GM23338 (cell line): ENCODE results near the gene HCFC1. TPM values are rescaled to one million over a fixed set of nuclear protein-coding genes. Genes with fewer than 3 reads are reported as not detected.

ENCODE experiments used
- ATAC-seq: fragments of 200-7000 bp; cut with Tn5 transposase; 3 replicates; pipeline ENCODE4 v1.9.1; 2020
- DNase-seq: peaks from one replicate; pipeline ENCODE4 v3.0.0-alpha.2; 2015; ENCODE audit warnings: low spot score
- H2AFZ ChIP-seq: fragments of 200-600 bp; sonication (generic); 2 replicates; pipeline ENCODE4 v1.8.0; 2016; ENCODE audit warnings: antibody characterized with exemption, mild to moderate bottlenecking, moderate library complexity
- H3F3A ChIP-seq: fragments of 200-600 bp; sonication (generic); replicated peaks from 2 replicates; pipeline ENCODE4 v1.8.0; 2017; ENCODE audit warnings: antibody characterized with exemption, mixed run types, low read depth
- H3K27ac ChIP-seq: fragments of 200-600 bp; sonication (generic); 2 replicates; pipeline ENCODE4 v1.6.1; 2016; ENCODE audit warnings: low read depth
- H3K27me3 ChIP-seq: fragments of 200-600 bp; sonication (generic); 2 replicates; pipeline ENCODE4 v1.8.0; 2016; ENCODE audit warnings: mild to moderate bottlenecking, mixed run types, moderate library complexity; ENCODE audit not compliant: insufficient read depth
- H3K36me3 ChIP-seq: fragments of 200-600 bp; sonication (generic); 2 replicates; pipeline ENCODE4 v1.8.0; 2016; ENCODE audit warnings: mild to moderate bottlenecking; ENCODE audit not compliant: insufficient read depth
- H3K4me1 ChIP-seq: fragments of 200-600 bp; sonication (generic); 2 replicates; pipeline ENCODE4 v1.8.0; 2016; ENCODE audit warnings: mild to moderate bottlenecking, moderate library complexity; ENCODE audit not compliant: insufficient read depth
- H3K4me2 ChIP-seq: fragments of 200-600 bp; sonication (generic); 2 replicates; pipeline ENCODE4 v1.7.1; 2017; ENCODE audit warnings: mixed run types
- H3K4me3 ChIP-seq: fragments of 200-600 bp; sonication (generic); 2 replicates; pipeline ENCODE4 v1.6.1; 2016; ENCODE audit warnings: mixed run types
- H3K79me2 ChIP-seq: fragments of 200-600 bp; sonication (generic); replicated peaks from 2 replicates; pipeline ENCODE4 v1.8.0; 2017; ENCODE audit warnings: mild to moderate bottlenecking; ENCODE audit not compliant: insufficient read depth
- H3K9me2 ChIP-seq: fragments of 200-600 bp; sonication (generic); 2 replicates; pipeline ENCODE4 v1.8.0; 2017; ENCODE audit not compliant: insufficient read depth
- H4K20me1 ChIP-seq: fragments of 200-600 bp; sonication (generic); replicated peaks from 2 replicates; pipeline ENCODE4 v1.8.0; 2017; ENCODE audit warnings: mild to moderate bottlenecking; ENCODE audit not compliant: insufficient read depth
- H3K27ac Mint-ChIP-seq: 2 replicates; pipeline ENCODE4 v1.8.0; 2020; ENCODE audit warnings: inconsistent platforms, mild to moderate bottlenecking, moderate library complexity, mixed read lengths
- H3K27me3 Mint-ChIP-seq: 3 replicates; pipeline ENCODE4 v1.8.0; 2022; ENCODE audit warnings: low read depth, mild to moderate bottlenecking, moderate library complexity, mixed read lengths, inconsistent platforms; ENCODE audit not compliant: insufficient read depth, poor library complexity
- H3K36me3 Mint-ChIP-seq: 3 replicates; pipeline ENCODE4 v1.8.0; 2021; ENCODE audit warnings: low read depth, mild to moderate bottlenecking, inconsistent platforms, moderate library complexity, mixed read lengths
- H3K4me1 Mint-ChIP-seq: 3 replicates; pipeline ENCODE4 v1.8.0; 2020; ENCODE audit warnings: mild to moderate bottlenecking, inconsistent platforms, mixed read lengths
- H3K4me3 Mint-ChIP-seq: 3 replicates; pipeline ENCODE4 v1.8.0; 2021; ENCODE audit warnings: moderate library complexity, mild to moderate bottlenecking, inconsistent platforms, mixed read lengths
- H3K9me3 Mint-ChIP-seq: 3 replicates; pipeline ENCODE4 v1.8.0; 2020; ENCODE audit warnings: moderate library complexity, mild to moderate bottlenecking, inconsistent platforms, mixed read lengths
- EZH2 ChIP-seq: fragments of 200-600 bp; sonication (generic); IDR thresholded peaks from one replicate; pipeline ENCODE4 v1.8.0; 2017; ENCODE audit warnings: antibody characterized with exemption, mild to moderate bottlenecking, low read depth; ENCODE audit not compliant: unreplicated experiment
- EZH2phosphoT487 ChIP-seq: fragments of 200-600 bp; sonication (generic); IDR thresholded peaks from one replicate; pipeline ENCODE4 v1.8.1; 2018; ENCODE audit warnings: antibody characterized with exemption; ENCODE audit not compliant: unreplicated experiment
- STAT1 ChIP-seq: IDR thresholded peaks from one replicate; pipeline ENCODE4 v1.6.1; 2016; ENCODE audit warnings: antibody characterized with exemption; ENCODE audit not compliant: unreplicated experiment
- polyA plus RNA-seq: library from polyadenylated mRNA; unstranded; fragments of >200 nt; fragmentation: Nextera tagmentation; extraction: Ambion mirVana; gene quantifications from 2 replicates; pipeline ENCODE4 v1.2.1, GENCODE V29; 2016
- total RNA-seq: library from RNA; depleted of rRNA; stranded (reverse); fragments of >200 nt; shearing (Covaris generic); gene quantifications from 2 replicates; pipeline ENCODE4 v1.2.3, GENCODE V29; 2014
- TF ChIP-seq, protein P1 (sequence below), 2 experiments: fragments of 200-600 bp in 1 of 2; sonication (generic) in 1 of 2; conservative IDR thresholded peaks; 2 replicates each; pipeline versions ENCODE4 v1.5.1 to v1.6.1; 2016 to 2017; ENCODE audit warnings: antibody characterized with exemption in 2 of 2, low read depth in 2 of 2, mild to moderate bottlenecking in 2 of 2, moderate library complexity in 1 of 2
- TF ChIP-seq, protein P2 (sequence below): fragments of 250-450 bp; sonication (Bioruptor Pico); IDR thresholded peaks from 2 replicates; pipeline ENCODE4 v1.5.0; 2020; ENCODE audit warnings: mild to moderate bottlenecking, moderate library complexity

HCFC1 gene
- total and polyA plus RNA-seq, 2 experiments from 2014 or later, result 33.0 to 188 TPM

DNA sequence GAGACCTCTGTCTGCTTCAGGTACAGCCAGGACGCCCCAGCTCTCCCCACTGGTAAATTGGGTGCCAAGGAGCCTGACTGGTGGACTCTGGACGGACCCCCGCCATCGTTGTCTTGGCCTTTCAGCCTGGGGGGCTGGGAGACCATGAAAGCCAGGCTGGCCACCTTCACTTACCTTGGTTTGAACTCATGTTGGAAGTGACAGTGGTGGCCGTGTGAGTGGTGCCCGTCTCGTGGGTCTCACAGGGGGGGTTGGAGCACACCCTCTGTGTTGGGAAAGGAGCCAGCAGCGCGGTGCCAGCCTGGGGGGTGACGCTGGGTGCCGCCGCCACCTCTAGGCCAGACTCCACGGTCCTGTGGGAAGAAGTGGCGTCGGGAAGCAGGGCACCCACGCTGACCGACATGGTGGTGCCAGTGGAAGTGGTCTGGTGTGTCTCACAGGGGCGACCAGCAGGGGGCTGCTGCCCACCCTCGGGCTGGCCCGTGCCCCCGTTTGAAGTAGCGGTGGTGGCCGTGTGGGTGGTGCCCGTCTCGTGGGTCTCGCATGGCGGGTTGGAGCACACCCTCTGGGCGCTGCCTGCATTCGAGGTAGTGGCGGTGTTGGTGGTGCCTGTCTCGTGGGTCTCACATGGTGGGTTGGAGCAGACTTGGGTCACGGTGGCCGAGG is 17.6 kb downstream of the HCFC1 start (continued):
- TF ChIP-seq STAT1, result no peak
- TF ChIP-seq EZH2phosphoT487, result no peak

DNA sequence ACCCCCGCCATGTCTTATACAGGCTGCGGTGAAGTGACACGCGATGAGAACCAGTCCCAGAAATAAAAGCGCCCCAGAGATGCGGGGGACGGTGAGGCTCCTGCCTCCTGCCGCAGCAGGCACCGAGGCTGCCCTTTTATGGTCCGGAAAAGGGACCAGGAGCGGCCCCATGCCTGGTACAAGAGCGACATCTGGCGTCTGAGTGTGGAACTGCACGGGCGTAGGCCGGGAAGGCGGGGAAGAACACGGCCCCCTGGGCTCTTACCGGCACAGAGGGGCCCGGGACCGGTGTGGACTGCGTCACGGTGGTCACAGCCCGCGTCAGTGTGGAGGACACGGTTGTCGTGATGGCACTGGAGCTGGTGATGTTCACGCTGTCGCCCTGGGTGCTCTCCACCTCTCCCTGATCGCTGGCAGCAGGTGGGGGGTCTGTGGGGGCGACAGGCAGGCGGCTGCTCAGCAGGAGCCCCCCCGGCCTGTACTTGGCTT is 18.2 kb downstream of the HCFC1 start:
- Histone ChIP-seq H3F3A (no peaks in the 10 kb centered on the region), H3K4me2 (no peak overlapping the region), H3K4me1 (no peaks in the 10 kb centered on the region), H3K27ac (no peak overlapping the region), H3K79me2 (no peaks in the 10 kb centered on the region), H2AFZ (no peak overlapping the region), H3K27me3 (no peaks in the 10 kb centered on the region), H4K20me1 (no peaks in the 10 kb centered on the region), H3K9me2 (no peaks in the 10 kb centered on the region), H3K4me3 (no peak overlapping the region), H3K36me3 (no peaks in the 10 kb centered on the region; the same call in 1 of the 2 replicates)
- H3K4me3 Mint-ChIP-seq, result no peak overlapping the region
- H3K9me3 Mint-ChIP-seq, result no peaks in the 10 kb centered on the region
- 0 out of 2 replicates have a peak overlapping the region, but pooled peaks have one; percentile 74 for H3K27ac Mint-ChIP-seq
- peaks cover 2% of the 10 kb centered on the region for H3K27me3 Mint-ChIP-seq
- peak; percentile 71 for DNase-seq
- H3K4me1 Mint-ChIP-seq, result peaks cover 9% of the 10 kb centered on the region; the same call in 2 of the 3 replicates
- peak; percentile 59 for ATAC-seq
- no peak for TF ChIP-seq EZH2
- TF ChIP-seq, protein P1, sequence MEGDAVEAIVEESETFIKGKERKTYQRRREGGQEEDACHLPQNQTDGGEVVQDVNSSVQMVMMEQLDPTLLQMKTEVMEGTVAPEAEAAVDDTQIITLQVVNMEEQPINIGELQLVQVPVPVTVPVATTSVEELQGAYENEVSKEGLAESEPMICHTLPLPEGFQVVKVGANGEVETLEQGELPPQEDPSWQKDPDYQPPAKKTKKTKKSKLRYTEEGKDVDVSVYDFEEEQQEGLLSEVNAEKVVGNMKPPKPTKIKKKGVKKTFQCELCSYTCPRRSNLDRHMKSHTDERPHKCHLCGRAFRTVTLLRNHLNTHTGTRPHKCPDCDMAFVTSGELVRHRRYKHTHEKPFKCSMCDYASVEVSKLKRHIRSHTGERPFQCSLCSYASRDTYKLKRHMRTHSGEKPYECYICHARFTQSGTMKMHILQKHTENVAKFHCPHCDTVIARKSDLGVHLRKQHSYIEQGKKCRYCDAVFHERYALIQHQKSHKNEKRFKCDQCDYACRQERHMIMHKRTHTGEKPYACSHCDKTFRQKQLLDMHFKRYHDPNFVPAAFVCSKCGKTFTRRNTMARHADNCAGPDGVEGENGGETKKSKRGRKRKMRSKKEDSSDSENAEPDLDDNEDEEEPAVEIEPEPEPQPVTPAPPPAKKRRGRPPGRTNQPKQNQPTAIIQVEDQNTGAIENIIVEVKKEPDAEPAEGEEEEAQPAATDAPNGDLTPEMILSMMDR (conservative IDR thresholded peaks at IDR 0.05; ENCODE audit: low read depth in 2 of 2), result peak; percentile 67 to 85
- TF ChIP-seq, protein P2, sequence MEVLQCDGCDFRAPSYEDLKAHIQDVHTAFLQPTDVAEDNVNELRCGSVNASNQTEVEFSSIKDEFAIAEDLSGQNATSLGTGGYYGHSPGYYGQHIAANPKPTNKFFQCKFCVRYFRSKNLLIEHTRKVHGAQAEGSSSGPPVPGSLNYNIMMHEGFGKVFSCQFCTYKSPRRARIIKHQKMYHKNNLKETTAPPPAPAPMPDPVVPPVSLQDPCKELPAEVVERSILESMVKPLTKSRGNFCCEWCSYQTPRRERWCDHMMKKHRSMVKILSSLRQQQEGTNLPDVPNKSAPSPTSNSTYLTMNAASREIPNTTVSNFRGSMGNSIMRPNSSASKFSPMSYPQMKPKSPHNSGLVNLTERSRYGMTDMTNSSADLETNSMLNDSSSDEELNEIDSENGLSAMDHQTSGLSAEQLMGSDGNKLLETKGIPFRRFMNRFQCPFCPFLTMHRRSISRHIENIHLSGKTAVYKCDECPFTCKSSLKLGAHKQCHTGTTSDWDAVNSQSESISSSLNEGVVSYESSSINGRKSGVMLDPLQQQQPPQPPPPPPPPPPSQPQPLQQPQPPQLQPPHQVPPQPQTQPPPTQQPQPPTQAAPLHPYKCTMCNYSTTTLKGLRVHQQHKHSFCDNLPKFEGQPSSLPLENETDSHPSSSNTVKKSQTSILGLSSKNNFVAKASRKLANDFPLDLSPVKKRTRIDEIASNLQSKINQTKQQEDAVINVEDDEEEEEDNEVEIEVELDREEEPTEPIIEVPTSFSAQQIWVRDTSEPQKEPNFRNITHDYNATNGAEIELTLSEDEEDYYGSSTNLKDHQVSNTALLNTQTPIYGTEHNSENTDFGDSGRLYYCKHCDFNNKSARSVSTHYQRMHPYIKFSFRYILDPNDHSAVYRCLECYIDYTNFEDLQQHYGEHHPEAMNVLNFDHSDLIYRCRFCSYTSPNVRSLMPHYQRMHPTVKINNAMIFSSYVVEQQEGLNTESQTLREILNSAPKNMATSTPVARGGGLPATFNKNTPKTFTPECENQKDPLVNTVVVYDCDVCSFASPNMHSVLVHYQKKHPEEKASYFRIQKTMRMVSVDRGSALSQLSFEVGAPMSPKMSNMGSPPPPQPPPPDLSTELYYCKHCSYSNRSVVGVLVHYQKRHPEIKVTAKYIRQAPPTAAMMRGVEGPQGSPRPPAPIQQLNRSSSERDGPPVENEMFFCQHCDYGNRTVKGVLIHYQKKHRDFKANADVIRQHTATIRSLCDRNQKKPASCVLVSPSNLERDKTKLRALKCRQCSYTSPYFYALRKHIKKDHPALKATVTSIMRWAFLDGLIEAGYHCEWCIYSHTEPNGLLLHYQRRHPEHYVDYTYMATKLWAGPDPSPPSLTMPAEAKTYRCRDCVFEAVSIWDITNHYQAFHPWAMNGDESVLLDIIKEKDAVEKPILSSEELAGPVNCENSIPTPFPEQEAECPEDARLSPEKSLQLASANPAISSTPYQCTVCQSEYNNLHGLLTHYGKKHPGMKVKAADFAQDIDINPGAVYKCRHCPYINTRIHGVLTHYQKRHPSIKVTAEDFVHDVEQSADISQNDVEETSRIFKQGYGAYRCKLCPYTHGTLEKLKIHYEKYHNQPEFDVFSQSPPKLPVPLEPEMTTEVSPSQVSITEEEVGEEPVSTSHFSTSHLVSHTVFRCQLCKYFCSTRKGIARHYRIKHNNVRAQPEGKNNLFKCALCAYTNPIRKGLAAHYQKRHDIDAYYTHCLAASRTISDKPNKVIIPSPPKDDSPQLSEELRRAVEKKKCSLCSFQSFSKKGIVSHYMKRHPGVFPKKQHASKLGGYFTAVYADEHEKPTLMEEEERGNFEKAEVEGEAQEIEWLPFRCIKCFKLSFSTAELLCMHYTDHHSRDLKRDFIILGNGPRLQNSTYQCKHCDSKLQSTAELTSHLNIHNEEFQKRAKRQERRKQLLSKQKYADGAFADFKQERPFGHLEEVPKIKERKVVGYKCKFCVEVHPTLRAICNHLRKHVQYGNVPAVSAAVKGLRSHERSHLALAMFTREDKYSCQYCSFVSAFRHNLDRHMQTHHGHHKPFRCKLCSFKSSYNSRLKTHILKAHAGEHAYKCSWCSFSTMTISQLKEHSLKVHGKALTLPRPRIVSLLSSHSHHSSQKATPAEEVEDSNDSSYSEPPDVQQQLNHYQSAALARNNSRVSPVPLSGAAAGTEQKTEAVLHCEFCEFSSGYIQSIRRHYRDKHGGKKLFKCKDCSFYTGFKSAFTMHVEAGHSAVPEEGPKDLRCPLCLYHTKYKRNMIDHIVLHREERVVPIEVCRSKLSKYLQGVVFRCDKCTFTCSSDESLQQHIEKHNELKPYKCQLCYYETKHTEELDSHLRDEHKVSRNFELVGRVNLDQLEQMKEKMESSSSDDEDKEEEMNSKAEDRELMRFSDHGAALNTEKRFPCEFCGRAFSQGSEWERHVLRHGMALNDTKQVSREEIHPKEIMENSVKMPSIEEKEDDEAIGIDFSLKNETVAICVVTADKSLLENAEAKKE (CRISPR knock-in tag), result no peak
- peaks cover 75% of the 10 kb centered on the region for H3K36me3 Mint-ChIP-seq
